GM13976 (cell line): ENCODE results near the gene ACACB.

ENCODE experiments used
- DNase-seq: peaks from one replicate; pipeline ENCODE4 v3.0.0; 2012; ENCODE audit warnings: low spot score
- in situ Hi-C: fragments of 300-500 bp; cut with MboI; formaldehyde crosslinking; loops from one replicate; pipeline ENCODE4 v1.12.0; 2022; ENCODE audit warnings: low sequenced_read_pairs, mixed read lengths, inconsistent platforms; ENCODE audit not compliant: unreplicated experiment
- TF ChIP-seq, protein P1 (sequence below): IDR thresholded peaks from 2 replicates; pipeline ENCODE4 v1.5.1; 2012; ENCODE audit warnings: borderline replicate concordance, mild to moderate bottlenecking; ENCODE audit not compliant: insufficient read depth; ENCODE audit errors: extremely low read depth, missing control alignments, control extremely low read depth

ACACB gene

DNA sequence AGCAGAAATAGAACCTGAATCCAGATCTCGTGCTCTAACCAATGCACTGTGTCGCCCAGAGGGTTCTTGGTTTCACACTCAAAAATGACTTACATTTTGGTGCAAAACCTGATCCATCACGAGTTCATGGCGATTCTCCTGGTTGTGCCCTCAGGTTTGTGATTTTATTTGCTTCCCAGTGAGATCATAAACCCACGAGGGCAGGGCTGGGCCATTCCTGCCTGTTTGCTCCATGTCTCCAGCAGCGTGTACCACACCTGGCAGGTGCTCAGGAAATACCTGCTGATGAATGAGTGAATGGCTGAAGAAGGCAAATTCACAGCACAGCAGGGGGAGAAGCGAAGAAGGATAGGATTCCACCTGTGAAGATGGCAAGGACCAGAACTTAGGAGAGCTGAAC, 9.4 kb downstream of the ACACB start:
- TF ChIP-seq, protein P1, sequence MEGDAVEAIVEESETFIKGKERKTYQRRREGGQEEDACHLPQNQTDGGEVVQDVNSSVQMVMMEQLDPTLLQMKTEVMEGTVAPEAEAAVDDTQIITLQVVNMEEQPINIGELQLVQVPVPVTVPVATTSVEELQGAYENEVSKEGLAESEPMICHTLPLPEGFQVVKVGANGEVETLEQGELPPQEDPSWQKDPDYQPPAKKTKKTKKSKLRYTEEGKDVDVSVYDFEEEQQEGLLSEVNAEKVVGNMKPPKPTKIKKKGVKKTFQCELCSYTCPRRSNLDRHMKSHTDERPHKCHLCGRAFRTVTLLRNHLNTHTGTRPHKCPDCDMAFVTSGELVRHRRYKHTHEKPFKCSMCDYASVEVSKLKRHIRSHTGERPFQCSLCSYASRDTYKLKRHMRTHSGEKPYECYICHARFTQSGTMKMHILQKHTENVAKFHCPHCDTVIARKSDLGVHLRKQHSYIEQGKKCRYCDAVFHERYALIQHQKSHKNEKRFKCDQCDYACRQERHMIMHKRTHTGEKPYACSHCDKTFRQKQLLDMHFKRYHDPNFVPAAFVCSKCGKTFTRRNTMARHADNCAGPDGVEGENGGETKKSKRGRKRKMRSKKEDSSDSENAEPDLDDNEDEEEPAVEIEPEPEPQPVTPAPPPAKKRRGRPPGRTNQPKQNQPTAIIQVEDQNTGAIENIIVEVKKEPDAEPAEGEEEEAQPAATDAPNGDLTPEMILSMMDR = no peak
- DNase-seq = no peak
- in situ Hi-C loops = no loop called here

- TF ChIP-seq, protein P1 = no peak
- no peak for DNase-seq
- in situ Hi-C loops = no loop called here
These were observed 10.4 kb downstream of the ACACB start for GRCh38 chr12:109126784-109127183.

DNA sequence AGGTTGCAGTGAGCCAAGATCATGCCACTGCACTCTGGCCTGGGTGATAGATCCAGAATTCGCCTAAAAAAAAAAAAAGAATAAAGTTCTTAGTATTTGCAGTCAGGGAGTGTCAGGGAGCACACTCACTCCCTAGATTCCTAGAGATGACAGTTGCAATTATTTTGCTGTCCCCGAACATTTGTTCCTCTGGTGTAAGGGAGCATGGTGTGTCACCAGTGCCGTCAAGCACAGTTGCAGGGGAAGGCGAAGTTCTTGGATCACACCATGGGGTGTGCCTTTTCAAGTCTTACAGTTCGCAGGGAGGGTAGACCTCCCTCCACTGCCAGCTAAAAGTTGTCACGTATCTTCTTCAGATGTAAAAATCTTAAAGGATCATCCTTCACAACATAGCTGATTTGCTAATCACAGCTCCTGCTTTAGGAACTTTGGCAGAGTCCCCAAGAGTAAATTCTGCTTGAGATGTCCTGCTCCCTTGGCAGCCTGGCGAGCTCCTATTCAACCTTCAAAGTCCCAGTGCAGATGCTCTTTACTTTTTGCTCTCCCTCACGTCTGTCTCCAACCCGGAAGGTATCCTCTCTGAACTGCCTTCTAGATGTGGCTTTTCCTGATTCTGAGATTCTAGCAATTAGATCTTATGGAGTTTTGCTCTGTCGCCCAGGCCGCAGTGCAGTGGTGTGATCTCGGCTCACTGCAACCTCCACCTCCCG, 11.3 kb downstream of the ACACB start:
- in situ Hi-C loops = no loop called here
- DNase-seq = no peak
- TF ChIP-seq, protein P1 = no peak

- in situ Hi-C loops = no loop called here
- TF ChIP-seq, protein P1 = no peak
- no peak for DNase-seq
These were observed 14.1 kb downstream of the ACACB start for GRCh38 chr12:109130297-109131153.

DNA sequence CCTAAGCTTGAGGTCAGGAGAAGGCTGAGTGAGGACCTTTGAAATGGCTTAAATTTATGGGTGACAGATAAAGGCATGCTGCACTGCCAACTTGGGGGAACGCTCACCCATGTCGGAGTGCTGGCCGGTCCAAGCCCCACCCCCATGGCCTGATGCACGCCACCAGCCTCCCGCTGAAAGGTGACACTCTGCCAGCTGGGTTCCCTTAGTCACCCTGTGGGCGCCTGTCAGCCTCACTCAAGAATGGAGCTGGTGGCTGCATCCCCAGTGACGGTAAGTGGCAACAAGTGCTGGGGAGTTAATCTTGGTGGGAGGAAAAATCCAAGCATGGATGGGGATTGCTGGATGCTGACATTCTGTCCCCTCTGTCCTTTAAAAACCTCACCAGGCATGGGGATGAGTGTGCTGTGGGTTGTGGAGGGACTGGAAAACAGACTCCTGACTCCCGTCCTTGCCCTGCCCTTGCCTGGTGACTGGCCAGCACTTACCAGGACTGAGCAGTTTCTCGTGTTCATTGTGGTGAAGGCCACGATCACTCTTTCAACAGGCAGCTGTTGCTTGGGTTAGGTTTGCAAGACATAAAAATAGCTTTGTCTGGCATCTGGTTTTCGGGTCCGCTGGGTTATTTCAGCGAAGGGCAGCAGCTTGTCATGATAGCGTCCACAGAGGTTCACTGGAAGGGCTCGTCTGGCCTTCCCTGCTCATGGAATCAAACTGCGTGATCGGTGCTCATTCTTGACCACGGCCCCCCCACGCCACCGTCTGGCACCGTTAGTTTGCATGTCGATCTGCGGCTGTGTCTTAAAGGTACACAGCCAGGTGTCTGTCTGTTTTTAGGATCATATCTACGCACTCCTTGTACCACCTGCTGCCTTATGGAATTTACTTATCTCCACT, 15.0 kb downstream of the ACACB start:
- DNase-seq = no peak
- TF ChIP-seq, protein P1 = no peak
- in situ Hi-C loops = no loop called here
